OCI-LY3 (cell line): ENCODE results near the gene JMJD8.

Experiments used
- CTCF ChIP-seq: fragments of 200-600, 300-600 bp; sonication (generic); IDR thresholded peaks from 2 replicates; pipeline ENCODE4 v1.5.1; 2014; ENCODE audit warnings: antibody characterized with exemption, low read length, low read depth
- EZH2phosphoT487 ChIP-seq: fragments of 200-600 bp; shearing (Covaris generic); IDR thresholded peaks from 2 replicates; pipeline ENCODE4 v1.6.1; 2018; ENCODE audit warnings: antibody characterized with exemption, mixed run types, low read depth

DNA sequence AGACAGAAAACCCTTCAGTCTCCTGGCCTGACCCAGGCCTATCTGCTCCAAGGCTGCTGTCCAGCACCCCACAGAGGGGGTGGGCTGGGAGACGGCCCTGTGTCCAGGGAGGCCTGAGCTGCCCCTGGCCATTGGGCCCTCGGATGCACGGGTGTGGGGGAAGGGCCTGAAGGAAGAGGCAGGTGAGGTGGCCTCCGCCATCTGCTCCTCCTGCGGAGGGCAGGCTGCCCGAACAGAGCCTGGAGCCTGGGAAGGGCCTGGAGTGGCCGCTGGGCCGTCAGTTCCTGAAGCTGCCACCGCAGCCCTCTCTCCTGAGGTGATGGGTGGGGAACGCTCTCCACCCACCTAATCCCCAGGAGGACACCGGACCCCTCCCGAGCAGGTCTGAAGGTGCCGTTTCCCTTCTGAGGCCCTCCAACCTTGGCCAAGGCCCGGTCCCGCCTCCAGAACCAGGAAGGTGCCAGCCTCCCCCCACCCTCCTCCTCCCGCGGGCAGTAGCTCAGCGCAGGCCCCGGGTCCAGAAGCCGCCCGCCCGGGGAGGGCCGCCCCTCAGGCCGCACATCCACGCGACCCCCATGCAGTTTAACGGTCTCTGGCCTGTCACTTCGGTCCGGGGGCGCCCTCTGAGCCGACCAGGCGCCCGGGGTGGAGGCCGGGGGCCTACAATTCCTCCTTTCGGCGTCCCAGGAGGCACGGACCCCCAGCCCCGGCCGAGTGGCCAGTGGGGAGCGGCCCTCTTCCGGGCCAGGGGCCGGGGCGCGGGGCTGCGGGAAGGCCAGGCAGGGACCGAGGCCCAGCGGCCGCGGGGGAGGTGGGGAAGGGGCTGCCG lies 20.6 kb upstream of the JMJD8 start:
- TF ChIP-seq CTCF (no peak), EZH2phosphoT487 (no peak)
